NCI-H187 (cell line): ENCODE results near the gene MAGI3.

ENCODE experiments used
- DNase-seq, 2 experiments: peaks; one replicate each; lab custom pipeline; 2025; lab: John Stamatoyannopoulos, UW

MAGI3 gene

GRCh38 chr1:113657556-113658063 is 267.3 kb downstream of the MAGI3 start:
- no peak for DNase-seq

- no peak for DNase-seq
Observed at GRCh38 chr1:113659035-113659434, 268.7 kb downstream of the MAGI3 start.

GRCh38 chr1:113659556-113659955 is 269.2 kb downstream of the MAGI3 start:
- DNase-seq: no peak

- DNase-seq: no peak
Observed at GRCh38 chr1:113660088-113660487, 269.8 kb downstream of the MAGI3 start.

GRCh38 chr1:113662101-113662500 is 271.8 kb downstream of the MAGI3 start:
- DNase-seq: no peak

GRCh38 chr1:113663165-113663951 is 273.0 kb downstream of the MAGI3 start:
- DNase-seq: no peak

- no peak for DNase-seq
Observed at GRCh38 chr1:113665071-113665470, 274.8 kb downstream of the MAGI3 start.

GRCh38 chr1:113666126-113666525 is 275.8 kb downstream of the MAGI3 start:
- no peak for DNase-seq

GRCh38 chr1:113669988-113670387 is 279.7 kb downstream of the MAGI3 start:
- no peak for DNase-seq

GRCh38 chr1:113670650-113671049 is 280.3 kb downstream of the MAGI3 start:
- no peak for DNase-seq

- no peak for DNase-seq
Observed at GRCh38 chr1:113672491-113672890, 282.2 kb downstream of the MAGI3 start.

- no peak for DNase-seq
Observed at GRCh38 chr1:113674591-113674990, 284.3 kb downstream of the MAGI3 start.

GRCh38 chr1:113675302-113675701 is 285.0 kb downstream of the MAGI3 start:
- DNase-seq: no peak

- DNase-seq: no peak
Observed at GRCh38 chr1:113676524-113676923, 286.2 kb downstream of the MAGI3 start.

GRCh38 chr1:113677250-113678158 is 287.2 kb downstream of the MAGI3 start:
- no peak for DNase-seq

GRCh38 chr1:113678159-113678469 is 287.8 kb downstream of the MAGI3 start:
- no peak for DNase-seq

GRCh38 chr1:113681596-113682337 is 291.5 kb downstream of the MAGI3 start:
- no peak for DNase-seq

- DNase-seq: no peak
Observed at GRCh38 chr1:113683384-113684152, 293.3 kb downstream of the MAGI3 start.

GRCh38 chr1:113684153-113684541 is 293.8 kb downstream of the MAGI3 start:
- DNase-seq: no peak

- DNase-seq: no peak
Observed at GRCh38 chr1:113686891-113687618, 296.7 kb downstream of the MAGI3 start.

- DNase-seq: no peak
Observed at GRCh38 chr1:113691184-113691583, 300.9 kb downstream of the MAGI3 start.
